ENCODE results near the gene TMEM170B. TPM values are rescaled to one million over a fixed set of nuclear protein-coding genes. Genes with fewer than 3 reads are reported as not detected.

TMEM170B gene
- total and polyA plus RNA-seq, 9 of the 15 experiments (the other 6 are each of a cell fraction or from before 2014, with no cell fraction given): 0.03 to 0.11 (median 0.07) TPM

DNA sequence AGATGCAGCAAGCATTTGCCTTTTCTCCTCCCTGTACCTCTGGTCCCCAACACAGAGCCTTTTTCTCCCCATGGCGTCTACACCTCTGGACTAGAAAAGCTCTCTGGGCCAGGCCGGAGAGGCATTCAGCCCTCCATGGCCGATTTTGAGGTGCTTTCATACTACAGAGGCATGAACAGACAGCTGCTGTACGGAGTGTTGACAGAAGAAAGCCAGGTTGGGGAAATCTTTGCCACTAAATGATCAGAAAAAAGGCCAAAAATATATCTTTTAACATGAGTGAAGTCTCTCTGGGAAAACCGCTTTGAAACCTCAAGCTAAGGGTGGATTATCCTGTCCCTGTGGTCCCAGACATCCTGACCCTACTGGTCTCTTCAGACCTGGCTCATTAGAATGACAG lies 94.0 kb downstream of the TMEM170B start:
- ATAC-seq (no peak), DNase-seq (ENCODE audit: extremely low read depth in 1 of 4, low spot score in 3 of 4) (no peak), FAIRE-seq (no peak)
- Histone ChIP-seq H2AFZ (ENCODE audit: low read depth, low read length) (no peak overlapping the region), H3K9ac (ENCODE audit: insufficient read depth in 1 of 2, low read depth in 2 of 2, low read length in 2 of 2) (no peak overlapping the region), H4K20me1 (replicated peaks; ENCODE audit: control insufficient read depth, insufficient read depth, low read length) (no peaks in the 10 kb centered on the region), H3K4me2 (ENCODE audit: insufficient read depth, low read length) (no peak overlapping the region), H3K9me1 (ENCODE audit: control insufficient read depth, insufficient read depth, low read length) (no peaks in the 10 kb centered on the region), H3K27ac (ENCODE audit: extremely low read depth, low read depth, low read length) (no peak overlapping the region), H3K27me3 (ENCODE audit: control insufficient read depth in 2 of 2, insufficient read depth in 2 of 2, low read length in 2 of 2) (peaks cover 16 to 53% of the 10 kb centered on the region in 2 experiments), H3K36me3 (ENCODE audit: control insufficient read depth, insufficient read depth, low read length) (no peaks in the 10 kb centered on the region), H3K4me3 (no peak overlapping the region), H3K4me1 (replicated peaks in 1 of 2; ENCODE audit: control insufficient read depth in 2 of 2, insufficient read depth in 2 of 2, low read length in 2 of 2) (no peaks in the 10 kb centered on the region), H3K9me3 (replicated peaks; ENCODE audit: control insufficient read depth, insufficient read depth, low read depth, low read length) (no peaks in the 10 kb centered on the region), H3K79me2 (ENCODE audit: control insufficient read depth, insufficient read depth, low read length) (no peaks in the 10 kb centered on the region)
- POLR2A ChIA-PET: no interaction called here
- in situ Hi-C loops (cut with MboI) (no loop called here), intact Hi-C loops (cut with micrococcal nuclease) (no loop called here)
- CTCF ChIA-PET (ENCODE audit: low intra/inter-chr PET ratio): no interaction called here
- no peak for TF ChIP-seq BRCA1 (IDR thresholded peaks at IDR 0.05)
- TF ChIP-seq BRCA1 (CRISPR knock-in tag; IDR thresholded peaks at IDR 0.05): no peak
- no peak for TF ChIP-seq E2F3 (CRISPR knock-in tag; IDR thresholded peaks at IDR 0.05)
- no peak for TF ChIP-seq ETV1 (tag; conservative IDR thresholded peaks at IDR 0.05; ENCODE audit: low read depth)
- TF ChIP-seq ZBTB43 (CRISPR knock-in tag; IDR thresholded peaks at IDR 0.05): no peak
- no peak for TF ChIP-seq ZNF239 (CRISPR knock-in tag; IDR thresholded peaks at IDR 0.05)
- no peak for TF ChIP-seq ZBTB1 (CRISPR knock-in tag; IDR thresholded peaks at IDR 0.05; ENCODE audit: borderline replicate concordance, low read depth)
- TF ChIP-seq MAFF (IDR thresholded peaks at IDR 0.05; ENCODE audit: low read length): no peak
- no peak for TF ChIP-seq OTX1 (CRISPR knock-in tag; IDR thresholded peaks at IDR 0.05)
- no peak for TF ChIP-seq GTF2F1 (IDR thresholded peaks at IDR 0.05; ENCODE audit: low read depth, low read length)
- no peak for TF ChIP-seq DMBX1 (CRISPR knock-in tag; IDR thresholded peaks at IDR 0.05; ENCODE audit: borderline replicate concordance)
- no peak for TF ChIP-seq EP300 (IDR thresholded peaks at IDR 0.05; ENCODE audit: low read length)
- TF ChIP-seq PHTF2 (CRISPR knock-in tag; IDR thresholded peaks at IDR 0.05): no peak
- TF ChIP-seq ZNF76 (CRISPR knock-in tag; IDR thresholded peaks at IDR 0.05; ENCODE audit: borderline replicate concordance): no peak
- TF ChIP-seq, protein P1, sequence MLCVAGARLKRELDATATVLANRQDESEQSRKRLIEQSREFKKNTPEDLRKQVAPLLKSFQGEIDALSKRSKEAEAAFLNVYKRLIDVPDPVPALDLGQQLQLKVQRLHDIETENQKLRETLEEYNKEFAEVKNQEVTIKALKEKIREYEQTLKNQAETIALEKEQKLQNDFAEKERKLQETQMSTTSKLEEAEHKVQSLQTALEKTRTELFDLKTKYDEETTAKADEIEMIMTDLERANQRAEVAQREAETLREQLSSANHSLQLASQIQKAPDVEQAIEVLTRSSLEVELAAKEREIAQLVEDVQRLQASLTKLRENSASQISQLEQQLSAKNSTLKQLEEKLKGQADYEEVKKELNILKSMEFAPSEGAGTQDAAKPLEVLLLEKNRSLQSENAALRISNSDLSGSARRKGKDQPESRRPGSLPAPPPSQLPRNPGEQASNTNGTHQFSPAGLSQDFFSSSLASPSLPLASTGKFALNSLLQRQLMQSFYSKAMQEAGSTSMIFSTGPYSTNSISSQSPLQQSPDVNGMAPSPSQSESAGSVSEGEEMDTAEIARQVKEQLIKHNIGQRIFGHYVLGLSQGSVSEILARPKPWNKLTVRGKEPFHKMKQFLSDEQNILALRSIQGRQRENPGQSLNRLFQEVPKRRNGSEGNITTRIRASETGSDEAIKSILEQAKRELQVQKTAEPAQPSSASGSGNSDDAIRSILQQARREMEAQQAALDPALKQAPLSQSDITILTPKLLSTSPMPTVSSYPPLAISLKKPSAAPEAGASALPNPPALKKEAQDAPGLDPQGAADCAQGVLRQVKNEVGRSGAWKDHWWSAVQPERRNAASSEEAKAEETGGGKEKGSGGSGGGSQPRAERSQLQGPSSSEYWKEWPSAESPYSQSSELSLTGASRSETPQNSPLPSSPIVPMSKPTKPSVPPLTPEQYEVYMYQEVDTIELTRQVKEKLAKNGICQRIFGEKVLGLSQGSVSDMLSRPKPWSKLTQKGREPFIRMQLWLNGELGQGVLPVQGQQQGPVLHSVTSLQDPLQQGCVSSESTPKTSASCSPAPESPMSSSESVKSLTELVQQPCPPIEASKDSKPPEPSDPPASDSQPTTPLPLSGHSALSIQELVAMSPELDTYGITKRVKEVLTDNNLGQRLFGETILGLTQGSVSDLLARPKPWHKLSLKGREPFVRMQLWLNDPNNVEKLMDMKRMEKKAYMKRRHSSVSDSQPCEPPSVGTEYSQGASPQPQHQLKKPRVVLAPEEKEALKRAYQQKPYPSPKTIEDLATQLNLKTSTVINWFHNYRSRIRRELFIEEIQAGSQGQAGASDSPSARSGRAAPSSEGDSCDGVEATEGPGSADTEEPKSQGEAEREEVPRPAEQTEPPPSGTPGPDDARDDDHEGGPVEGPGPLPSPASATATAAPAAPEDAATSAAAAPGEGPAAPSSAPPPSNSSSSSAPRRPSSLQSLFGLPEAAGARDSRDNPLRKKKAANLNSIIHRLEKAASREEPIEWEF (CRISPR knock-in tag; IDR thresholded peaks at IDR 0.05): no peak
- no TSS peak for BruUV-seq (replicated peaks)
- WGBS (ENCODE audit: insufficient coverage, low coverage, missing lambda C conversion rate): 1% methylated on average over 5 of the region's 5 CpGs

Measured in K562 (cell line).